Bone marrow (tissue), 2 donors: ENCODE measurements around the gene RING1.
A peak's percentile ranks its signal among the peaks of the same experiment; 100 is the strongest.

Experiments used
- DNase-seq, 2 donors: peaks; one replicate each; lab custom pipeline; 2025; lab: John Stamatoyannopoulos, UW

The RING1 gene

GRCh38 chr6:33192671-33193602, 15.4 kb upstream of the RING1 start:
- no peak for DNase-seq

- DNase-seq, result no peak
These were observed 14.7 kb upstream of the RING1 start for GRCh38 chr6:33193619-33194018.

DNA sequence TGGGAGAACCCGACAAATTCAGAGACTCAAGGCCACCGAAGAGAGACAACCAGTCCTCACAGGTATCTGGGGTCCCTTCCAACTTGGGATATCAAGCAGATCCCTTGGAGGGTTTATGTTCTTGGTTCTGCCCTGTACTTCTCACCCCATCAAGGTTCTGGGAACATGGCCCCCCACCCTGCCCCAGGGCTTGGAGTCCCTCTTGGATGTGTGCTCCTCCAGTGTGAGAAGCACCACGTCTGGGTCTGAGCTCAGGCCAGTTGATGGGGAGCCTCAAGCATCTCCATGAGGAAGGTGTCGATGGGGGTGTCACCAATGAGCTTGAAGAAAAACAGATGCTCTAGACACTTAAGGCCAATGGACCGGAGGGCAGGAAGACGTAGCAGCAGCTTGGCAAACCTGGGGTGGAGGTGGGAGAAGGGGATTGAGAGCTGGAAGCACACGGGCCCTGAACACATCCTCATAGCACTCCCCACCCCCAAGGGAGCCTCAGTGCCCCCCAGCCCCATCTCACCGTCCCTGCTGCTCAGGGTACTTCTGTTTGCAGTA, 13.8 kb upstream of the RING1 start:
- no peak for DNase-seq

DNA sequence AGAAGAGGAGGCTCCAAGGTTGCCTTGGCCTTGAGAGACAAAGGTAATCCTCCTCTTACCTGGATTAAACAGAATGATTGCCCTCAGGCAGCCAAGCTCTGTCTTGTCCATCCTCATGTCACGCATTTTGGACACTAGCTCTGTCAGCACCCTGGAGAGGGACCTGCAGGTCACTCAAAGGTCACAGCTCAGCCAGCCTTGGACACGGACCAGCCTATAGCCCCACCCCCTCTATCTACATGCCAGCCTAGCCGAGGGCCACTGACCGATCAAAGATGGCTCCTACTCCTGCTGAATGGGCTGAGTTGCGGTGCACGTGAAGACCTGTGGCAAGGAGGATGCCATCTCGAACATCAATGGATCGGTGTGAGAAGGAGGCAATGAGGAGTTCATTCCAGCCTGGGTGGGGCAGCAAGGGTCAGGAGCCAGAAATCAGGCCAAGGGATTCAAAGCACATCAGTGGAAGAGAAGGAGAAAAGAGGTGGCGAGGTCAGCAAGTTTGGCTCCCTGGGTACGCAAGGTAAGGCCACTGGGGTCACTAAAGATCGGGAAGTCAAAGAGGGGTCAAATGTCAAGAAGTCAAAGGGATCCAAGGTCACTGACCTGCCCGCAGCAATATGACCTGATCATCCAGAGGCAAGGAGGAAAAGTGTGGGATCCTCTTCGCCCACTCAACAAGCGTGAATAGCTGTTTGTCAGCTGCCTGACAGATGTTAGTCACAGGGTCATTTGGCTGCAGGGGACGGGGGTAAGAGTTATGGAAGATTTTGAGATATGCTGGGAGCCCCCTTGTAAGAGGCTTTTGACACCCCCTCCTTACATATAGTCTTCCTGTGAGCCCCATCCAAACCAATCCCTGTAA, 12.8 kb upstream of the RING1 start:
- DNase-seq, result no peak

GRCh38 chr6:33197431-33198048, 10.8 kb upstream of the RING1 start:
- peak in 1 of 2 donors; percentile 64 for DNase-seq

- no peak for DNase-seq
These were observed 10.0 kb upstream of the RING1 start for GRCh38 chr6:33198159-33198852.

- no peak for DNase-seq
These were observed 9.4 kb upstream of the RING1 start for GRCh38 chr6:33198853-33199436.

DNA sequence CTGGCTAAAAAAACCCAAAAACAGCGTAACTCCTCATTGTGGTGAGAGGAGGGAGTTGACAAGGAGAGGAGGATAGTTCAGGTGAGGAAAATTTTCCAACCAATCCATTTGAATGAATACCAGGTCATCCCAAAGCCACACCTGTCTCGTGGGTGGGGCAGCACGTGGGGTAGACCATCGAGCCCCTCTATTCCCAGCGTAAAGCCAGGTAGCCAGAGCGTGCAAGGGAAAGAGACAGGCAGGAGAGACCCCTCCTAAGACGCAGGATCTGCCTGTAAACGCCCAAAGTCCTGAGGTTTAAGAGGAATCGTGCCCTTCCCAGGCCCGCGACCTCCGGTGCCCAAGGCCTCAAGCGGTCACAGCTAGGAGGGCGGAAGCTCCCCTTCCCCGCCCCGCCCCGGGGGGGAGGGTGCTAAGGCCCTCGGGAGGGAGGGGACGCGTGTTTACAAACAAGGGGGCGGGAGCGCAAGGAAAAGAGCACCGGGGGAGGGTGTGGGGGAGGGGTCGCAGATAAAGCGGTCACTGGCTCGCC, 8.5 kb upstream of the RING1 start:
- DNase-seq, result peak in 1 of 2 donors; percentile 71

DNA sequence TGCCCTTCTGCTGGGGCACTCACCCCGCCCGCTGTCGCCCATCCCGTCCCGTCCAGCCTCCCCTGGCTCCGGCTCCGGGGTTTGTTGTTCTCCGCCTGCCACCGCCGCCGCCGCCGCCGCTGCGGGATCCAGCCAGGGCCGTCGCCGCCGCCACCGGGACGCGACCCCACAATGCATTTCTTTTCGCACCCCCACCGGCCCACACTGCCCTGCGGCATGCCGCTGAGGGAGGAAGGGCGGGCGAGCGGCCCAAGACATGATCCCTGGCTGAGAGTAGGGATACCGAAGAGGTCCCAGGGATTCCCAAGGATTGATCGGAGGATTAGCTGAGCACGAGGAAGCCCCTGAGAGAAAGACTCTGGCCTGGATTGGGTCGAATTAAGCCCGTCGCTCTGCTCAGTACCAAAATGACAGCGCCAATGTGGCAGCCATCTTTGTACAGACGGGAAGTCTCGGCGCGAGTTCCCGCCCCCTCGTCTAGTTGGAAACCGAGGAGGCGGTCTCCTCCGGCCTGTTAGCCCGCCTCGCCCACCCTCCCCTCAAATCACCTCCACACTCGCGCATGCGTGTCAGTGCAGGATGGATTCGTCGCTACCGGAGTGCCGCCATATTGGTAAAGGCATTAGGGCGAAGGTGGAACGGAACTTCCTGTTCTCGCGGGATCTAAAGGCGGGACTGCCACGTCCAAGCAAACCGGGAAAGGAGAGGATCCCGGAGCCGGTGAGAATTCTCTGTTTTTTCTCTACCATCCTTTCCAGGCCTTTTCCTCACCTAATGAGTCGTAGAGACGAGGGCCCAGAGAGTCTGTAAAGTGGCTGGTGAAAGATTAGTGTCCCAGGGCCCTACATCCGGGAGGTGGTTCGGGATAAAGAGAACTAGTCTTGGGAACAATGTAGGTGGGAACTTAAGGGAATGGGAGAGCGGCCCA, 7.8 kb upstream of the RING1 start, which contains the start of the genes RXRB and SLC39A7:
Gene RXRB, minus strand, starts transcription at position 447 of the 928 bp plus-strand sequence. Its CDS starts 189 bp downstream, at position 258.
Gene SLC39A7, plus strand, starts transcription at position 649 of the 928 bp plus-strand sequence. CDS start 379 bp downstream, outside the sequence.
- peak; percentile 87 to 98 for DNase-seq

- no peak for DNase-seq
These were observed 7.2 kb upstream of the RING1 start for GRCh38 chr6:33201147-33201545.

DNA sequence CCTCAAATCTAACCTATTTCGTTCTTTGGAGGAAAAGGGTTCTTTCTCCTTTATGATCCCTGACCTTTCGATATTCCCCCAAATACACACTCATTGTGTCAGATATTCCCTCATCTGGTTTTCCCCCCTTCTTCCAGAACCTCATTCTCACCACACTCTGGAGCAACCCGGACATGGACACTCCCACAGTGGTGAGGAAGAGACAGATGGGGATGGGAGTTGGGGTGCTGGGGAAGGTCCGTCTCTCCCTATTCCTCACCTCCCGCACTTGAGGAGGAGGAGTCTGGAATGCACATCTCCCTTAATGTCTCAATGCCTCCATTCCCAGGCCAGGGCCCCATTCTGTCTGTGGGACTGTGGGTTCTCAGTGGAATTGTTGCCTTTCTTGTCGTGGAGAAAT, 6.4 kb upstream of the RING1 start:
- DNase-seq, result no peak

DNA sequence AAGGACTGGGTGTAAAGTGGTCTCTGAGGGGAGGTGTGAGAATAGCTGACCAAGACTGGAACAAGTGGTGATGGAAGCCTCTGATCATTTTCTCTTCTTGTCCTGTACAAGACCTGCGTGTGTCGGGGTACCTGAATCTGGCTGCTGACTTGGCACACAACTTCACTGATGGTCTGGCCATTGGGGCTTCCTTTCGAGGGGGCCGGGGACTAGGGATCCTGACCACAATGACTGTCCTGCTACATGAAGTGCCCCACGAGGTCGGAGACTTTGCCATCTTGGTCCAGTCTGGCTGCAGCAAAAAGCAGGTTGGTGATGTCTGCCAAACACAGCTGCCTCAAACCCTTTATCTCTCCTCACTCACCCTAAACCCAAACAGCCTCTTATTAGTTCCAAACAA, 5.5 kb upstream of the RING1 start:
- no peak for DNase-seq

DNA sequence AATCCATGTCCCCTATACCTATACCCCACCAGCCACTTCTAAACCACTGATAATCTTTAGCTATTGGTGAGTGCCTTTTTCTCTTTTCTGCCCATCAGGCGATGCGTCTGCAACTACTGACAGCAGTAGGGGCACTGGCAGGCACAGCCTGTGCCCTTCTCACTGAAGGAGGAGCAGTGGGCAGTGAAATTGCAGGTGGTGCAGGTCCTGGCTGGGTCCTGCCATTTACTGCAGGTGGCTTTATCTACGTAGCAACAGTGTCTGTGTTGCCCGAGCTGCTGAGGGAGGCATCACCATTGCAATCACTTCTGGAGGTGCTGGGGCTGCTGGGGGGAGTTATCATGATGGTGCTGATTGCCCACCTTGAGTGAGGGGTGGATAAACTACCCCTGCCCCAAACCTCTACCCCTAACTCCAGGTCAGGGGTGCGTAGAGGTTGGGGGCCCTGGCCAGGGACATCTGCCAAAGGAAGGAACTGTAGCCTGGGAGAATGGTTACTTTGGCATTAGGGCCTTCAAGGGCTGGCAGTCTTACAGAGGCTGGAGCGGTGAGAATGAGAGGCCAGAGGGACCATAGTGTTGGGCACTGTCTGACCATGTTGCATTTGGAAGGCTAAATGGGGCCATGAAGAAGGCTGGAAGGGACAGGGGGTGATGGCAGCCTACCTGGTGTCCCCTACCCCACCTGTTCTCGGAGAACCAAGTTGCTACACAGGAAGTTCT, 4.7 kb upstream of the RING1 start:
- DNase-seq, result no peak

- DNase-seq, result no peak
These were observed 4.2 kb upstream of the RING1 start for GRCh38 chr6:33204165-33204414.

GRCh38 chr6:33204415-33205190, 3.7 kb upstream of the RING1 start, which contains the start of gene HSD17B8:
Gene HSD17B8 (plus strand): TSS chr6:33204655. CDS start chr6:33204669, 14 bp downstream.
- peak; percentile 72 to 78 for DNase-seq

DNA sequence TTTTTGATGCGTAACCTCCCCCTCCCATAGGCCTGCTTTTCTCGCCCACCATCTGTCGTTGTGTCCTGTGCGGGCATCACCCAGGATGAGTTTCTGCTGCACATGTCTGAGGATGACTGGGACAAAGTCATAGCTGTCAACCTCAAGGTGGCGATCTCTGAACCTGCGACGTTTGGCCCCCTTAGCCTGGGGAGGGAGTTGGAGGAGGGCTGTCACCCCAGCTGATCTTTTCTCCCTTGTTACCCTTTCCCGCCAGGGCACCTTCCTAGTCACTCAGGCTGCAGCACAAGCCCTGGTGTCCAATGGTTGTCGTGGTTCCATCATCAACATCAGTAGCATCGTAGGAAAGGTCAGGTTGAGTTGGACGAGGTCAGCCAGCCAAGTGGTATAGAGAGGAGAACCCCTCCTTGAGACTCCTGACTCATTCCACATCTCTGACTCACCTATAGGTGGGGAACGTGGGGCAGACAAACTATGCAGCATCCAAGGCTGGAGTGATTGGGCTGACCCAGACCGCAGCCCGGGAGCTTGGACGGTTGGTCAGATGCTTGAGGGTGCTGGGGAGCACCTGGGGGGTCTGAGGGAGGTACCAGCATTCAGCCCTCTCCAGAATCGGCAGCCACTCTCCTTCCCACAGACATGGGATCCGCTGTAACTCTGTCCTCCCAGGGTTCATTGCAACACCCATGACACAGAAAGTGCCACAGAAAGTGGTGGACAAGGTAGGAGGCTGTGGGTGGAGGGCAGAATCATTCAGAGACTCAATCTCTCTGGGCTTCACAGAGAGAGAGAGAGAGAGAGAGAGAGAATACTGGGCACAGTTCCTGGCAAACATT, 2.9 kb upstream of the RING1 start:
- DNase-seq, result no peak
